ENCODE measurements around the gene FYN.

- TF ChIP-seq, protein P1, sequence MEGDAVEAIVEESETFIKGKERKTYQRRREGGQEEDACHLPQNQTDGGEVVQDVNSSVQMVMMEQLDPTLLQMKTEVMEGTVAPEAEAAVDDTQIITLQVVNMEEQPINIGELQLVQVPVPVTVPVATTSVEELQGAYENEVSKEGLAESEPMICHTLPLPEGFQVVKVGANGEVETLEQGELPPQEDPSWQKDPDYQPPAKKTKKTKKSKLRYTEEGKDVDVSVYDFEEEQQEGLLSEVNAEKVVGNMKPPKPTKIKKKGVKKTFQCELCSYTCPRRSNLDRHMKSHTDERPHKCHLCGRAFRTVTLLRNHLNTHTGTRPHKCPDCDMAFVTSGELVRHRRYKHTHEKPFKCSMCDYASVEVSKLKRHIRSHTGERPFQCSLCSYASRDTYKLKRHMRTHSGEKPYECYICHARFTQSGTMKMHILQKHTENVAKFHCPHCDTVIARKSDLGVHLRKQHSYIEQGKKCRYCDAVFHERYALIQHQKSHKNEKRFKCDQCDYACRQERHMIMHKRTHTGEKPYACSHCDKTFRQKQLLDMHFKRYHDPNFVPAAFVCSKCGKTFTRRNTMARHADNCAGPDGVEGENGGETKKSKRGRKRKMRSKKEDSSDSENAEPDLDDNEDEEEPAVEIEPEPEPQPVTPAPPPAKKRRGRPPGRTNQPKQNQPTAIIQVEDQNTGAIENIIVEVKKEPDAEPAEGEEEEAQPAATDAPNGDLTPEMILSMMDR (IDR thresholded peaks at IDR 0.05; ENCODE audit: insufficient read depth, low read length, poor library complexity, severe bottlenecking) = no peak
- TF ChIP-seq EZH2phosphoT487 (conservative IDR thresholded peaks at IDR 0.05; ENCODE audit: low read length) = no peak
Observed at GRCh38 chr6:111804627-111805235, 68.5 kb downstream of the FYN start.

All from SU-DHL-6 (cell line).